ENCODE results near the gene DNAJC10. TPM values are rescaled to one million over a fixed set of nuclear protein-coding genes. Genes with fewer than 3 reads are reported as not detected.
"Not testable (repeated sequence)": the region's sequence is repeated elsewhere in the genome, so short reads cannot be mapped to it uniquely, and the experiment has no call there.

Gene DNAJC10
- total and polyA plus RNA-seq, 9 donors = 23.4 to 103 (median 65.7) TPM

DNA sequence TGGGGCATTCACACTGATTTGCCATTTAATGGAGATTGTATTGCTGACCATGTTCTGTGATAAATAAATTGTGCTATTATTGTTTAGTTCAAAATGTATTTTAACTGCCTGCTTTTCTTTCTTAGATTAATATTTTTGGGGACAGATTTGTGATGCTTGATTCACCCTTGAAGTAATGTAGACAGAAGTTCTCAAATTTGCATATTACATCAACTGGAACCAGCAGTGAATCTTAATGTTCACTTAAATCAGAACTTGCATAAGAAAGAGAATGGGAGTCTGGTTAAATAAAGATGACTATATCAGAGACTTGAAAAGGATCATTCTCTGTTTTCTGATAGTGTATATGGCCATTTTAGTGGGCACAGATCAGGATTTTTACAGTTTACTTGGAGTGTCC is 1.8 kb downstream of the DNAJC10 start:
- intact Hi-C loops (cut with DNase I) = no loop called here
- Histone ChIP-seq H3K27ac (no peak overlapping the region), H3K27me3 (no peaks in the 10 kb centered on the region), H3K9me3 (no peaks in the 10 kb centered on the region), H3K4me1 (ENCODE audit: insufficient read depth) (peaks cover 1% of the 10 kb centered on the region), H3K36me3 (no peaks in the 10 kb centered on the region), H3K4me3 (no peak overlapping the region)
- no peak for DNase-seq
- TF ChIP-seq CTCF (IDR thresholded peaks at IDR 0.05) = no peak
- TF ChIP-seq EP300 (IDR thresholded peaks at IDR 0.05) = no peak
- TF ChIP-seq POLR2A (IDR thresholded peaks at IDR 0.05) = no peak

GRCh38 chr2:182718459-182718858 is 2.4 kb downstream of the DNAJC10 start:
- Histone ChIP-seq H3K27me3 (no peaks in the 10 kb centered on the region), H3K4me3 (no peak overlapping the region), H3K9me3 (no peaks in the 10 kb centered on the region), H3K4me1 (ENCODE audit: insufficient read depth) (peaks cover 1% of the 10 kb centered on the region), H3K27ac (no peak overlapping the region), H3K36me3 (no peaks in the 10 kb centered on the region)
- DNase-seq = no peak
- WGBS, 3 donors = 25 to 51% (median 25%) methylated on average over 4 of the region's 4 CpGs
- TF ChIP-seq CTCF (IDR thresholded peaks at IDR 0.05) = no peak
- TF ChIP-seq POLR2A (IDR thresholded peaks at IDR 0.05) = no peak
- TF ChIP-seq EP300 (IDR thresholded peaks at IDR 0.05) = no peak
- intact Hi-C loops (cut with DNase I) = no loop called here

GRCh38 chr2:182719116-182719515 is 3.1 kb downstream of the DNAJC10 start:
- H3K9me3 ChIP-seq; H3K36me3 ChIP-seq; H3K4me3 ChIP-seq; H3K27me3 ChIP-seq; H3K4me1 ChIP-seq (ENCODE audit: insufficient read depth); intact Hi-C loops (cut with DNase I); DNase-seq; H3K27ac ChIP-seq: not testable (repeated sequence)
- WGBS, 3 donors = 88 to 92% (median 91%) methylated on average over 8 of the region's 8 CpGs

GRCh38 chr2:182724656-182725055 is 8.6 kb downstream of the DNAJC10 start:
- Histone ChIP-seq H3K36me3 (no peaks in the 10 kb centered on the region), H3K4me1 (ENCODE audit: insufficient read depth) (no peaks in the 10 kb centered on the region), H3K4me3 (no peak overlapping the region), H3K9me3 (no peaks in the 10 kb centered on the region), H3K27me3 (no peaks in the 10 kb centered on the region), H3K27ac (no peak overlapping the region)
- TF ChIP-seq CTCF (IDR thresholded peaks at IDR 0.05) = no peak
- no peak for DNase-seq
- intact Hi-C loops (cut with DNase I) = no loop called here
- 58 to 77% (median 76%) methylated on average over 3 of the region's 3 CpGs for WGBS, 3 donors

GRCh38 chr2:182726473-182726872 is 10.4 kb downstream of the DNAJC10 start:
- H3K36me3 ChIP-seq = no peaks in the 10 kb centered on the region
- 92 to 94% (median 94%) methylated on average over 3 of the region's 3 CpGs for WGBS, 3 donors
- TF ChIP-seq CTCF (IDR thresholded peaks at IDR 0.05) = no peak
- TF ChIP-seq POLR2A (IDR thresholded peaks at IDR 0.05) = no peak
- TF ChIP-seq EP300 (IDR thresholded peaks at IDR 0.05) = no peak

More at GRCh38 chr2:182726473-182726872, 10.4 kb downstream of the DNAJC10 start:
- Histone ChIP-seq H3K27me3 (no peaks in the 10 kb centered on the region), H3K4me3 (no peak overlapping the region), H3K4me1 (ENCODE audit: insufficient read depth) (no peaks in the 10 kb centered on the region), H3K9me3 (no peaks in the 10 kb centered on the region), H3K27ac (no peak overlapping the region)
- DNase-seq = no peak
- intact Hi-C loops (cut with DNase I) = no loop called here

Measured in ovary (tissue), 9 donors.